ENCODE results near the gene ZP3.
"Not testable (repeated sequence)": the region's sequence is repeated elsewhere in the genome, so short reads cannot be mapped to it uniquely, and the experiment has no call there.

The ZP3 gene

GRCh38 chr7:76442664-76443446 lies 18.1 kb downstream of the ZP3 start:
- DNase-seq (ENCODE audit: low read depth), result not testable (repeated sequence)

- not testable (repeated sequence) for DNase-seq (ENCODE audit: low read depth)
Observed at GRCh38 chr7:76443846-76444245, 19.1 kb downstream of the ZP3 start.

DNA sequence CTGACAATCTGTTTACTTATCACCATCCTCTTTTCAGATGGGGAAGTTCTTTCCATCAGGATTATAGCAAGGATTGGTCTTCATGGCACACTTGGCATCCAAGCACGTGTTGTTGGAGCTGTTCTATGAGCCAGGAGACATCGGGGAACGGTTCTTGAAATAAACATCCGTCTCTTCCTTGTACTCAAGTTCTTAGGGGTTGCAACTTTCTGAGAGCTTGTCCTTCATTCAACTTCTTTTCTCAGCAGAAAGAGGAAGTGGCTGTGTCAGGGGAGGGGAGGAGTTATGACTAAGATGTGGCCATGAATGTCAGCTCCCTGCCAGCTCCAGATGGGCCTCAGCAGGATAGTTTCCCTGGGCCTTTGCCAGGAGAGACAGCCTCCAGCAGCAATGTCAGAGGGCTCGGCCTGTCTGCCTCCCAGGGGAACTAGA lies 20.8 kb downstream of the ZP3 start:
- DNase-seq (ENCODE audit: low read depth), result peak; percentile 87

- DNase-seq (ENCODE audit: low read depth), result not testable (repeated sequence)
Observed at GRCh38 chr7:76457017-76457416, 32.3 kb downstream of the ZP3 start.

GRCh38 chr7:76458504-76458903 lies 33.8 kb downstream of the ZP3 start:
- not testable (repeated sequence) for DNase-seq (ENCODE audit: low read depth)

DNA sequence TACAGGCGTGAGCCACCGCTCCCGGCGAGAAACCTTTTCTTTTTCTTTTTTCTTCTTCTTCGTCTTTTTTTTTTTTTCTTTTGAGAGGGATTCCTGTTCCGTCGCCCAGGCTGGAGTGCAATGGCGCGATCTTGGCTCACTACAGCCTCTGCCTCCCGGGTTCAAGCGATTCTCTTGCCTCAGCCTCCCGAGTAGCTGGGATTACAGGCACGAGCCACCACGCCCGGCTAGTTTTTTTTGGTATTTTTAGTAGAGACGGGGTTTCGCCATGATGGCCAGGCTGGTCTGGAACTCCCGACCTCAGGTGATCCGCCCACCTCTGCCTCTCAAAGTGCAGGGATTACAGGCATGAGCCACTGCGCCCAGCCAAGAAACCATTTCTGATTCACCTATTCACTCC lies 36.0 kb downstream of the ZP3 start:
- not testable (repeated sequence) for DNase-seq (ENCODE audit: low read depth)

GRCh38 chr7:76461464-76462101 lies 36.8 kb downstream of the ZP3 start, which contains the start of gene DTX2:
Gene DTX2, plus strand, starts transcription at chr7:76461709. Its CDS starts 18,801 bp downstream, at chr7:76480510.
- DNase-seq (ENCODE audit: low read depth), result not testable (repeated sequence)

GRCh38 chr7:76462271-76462882 lies 37.6 kb downstream of the ZP3 start:
- DNase-seq (ENCODE audit: low read depth), result not testable (repeated sequence)

GRCh38 chr7:76464959-76465358 lies 40.2 kb downstream of the ZP3 start:
- not testable (repeated sequence) for DNase-seq (ENCODE audit: low read depth)

DNA sequence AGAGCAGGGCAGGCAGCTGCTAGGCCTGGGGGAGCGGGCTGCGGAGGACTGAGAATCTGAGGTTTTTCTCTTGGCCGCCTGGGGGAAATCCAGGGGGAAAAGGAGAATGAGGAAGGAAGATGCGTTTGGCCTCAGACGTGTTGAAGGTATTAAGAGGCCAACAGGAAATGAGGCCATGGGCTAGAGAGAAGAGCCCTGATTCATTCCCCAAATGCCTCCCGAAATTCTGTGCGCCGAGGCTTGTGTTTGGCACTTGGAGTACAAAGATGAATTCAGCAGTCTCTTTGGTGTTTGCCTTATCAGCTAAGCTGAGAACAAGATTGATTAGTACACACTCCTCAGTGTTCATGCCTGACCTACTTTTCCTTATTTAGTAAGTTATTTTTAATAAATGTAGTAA lies 41.2 kb downstream of the ZP3 start:
- not testable (repeated sequence) for DNase-seq (ENCODE audit: low read depth)

DNA sequence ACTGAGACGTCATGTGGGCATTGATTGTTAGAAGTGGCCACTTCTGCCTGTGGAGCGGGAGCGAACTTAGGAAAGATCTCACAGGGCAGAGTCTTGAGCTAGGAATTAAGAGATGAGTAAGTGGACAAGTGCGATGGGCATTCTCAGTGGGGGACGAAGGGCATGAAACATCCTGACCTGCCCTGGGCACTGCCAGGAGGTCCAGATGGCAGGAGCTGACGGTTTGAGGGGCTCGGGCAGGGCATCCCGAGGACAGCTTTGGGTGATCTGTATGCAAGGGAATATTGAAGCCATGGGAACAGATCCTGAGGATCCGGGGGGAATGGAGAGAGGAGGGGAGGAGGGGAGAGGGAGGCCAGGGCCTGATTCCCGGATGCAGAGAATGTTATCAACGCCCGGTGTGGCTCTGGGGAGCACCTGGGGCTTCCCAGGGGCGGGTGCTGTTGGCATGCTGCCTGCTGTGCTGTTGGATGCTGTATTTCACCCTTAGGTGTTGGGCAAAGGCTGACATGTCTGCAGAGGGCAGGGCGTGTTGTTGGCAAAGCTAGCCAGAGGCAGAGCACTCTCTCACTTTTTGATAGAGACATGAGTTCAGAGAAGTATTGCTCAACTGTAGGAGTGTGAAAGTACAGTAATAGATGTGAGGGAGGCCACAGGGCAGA lies 43.1 kb downstream of the ZP3 start:
- not testable (repeated sequence) for DNase-seq (ENCODE audit: low read depth)

DNA sequence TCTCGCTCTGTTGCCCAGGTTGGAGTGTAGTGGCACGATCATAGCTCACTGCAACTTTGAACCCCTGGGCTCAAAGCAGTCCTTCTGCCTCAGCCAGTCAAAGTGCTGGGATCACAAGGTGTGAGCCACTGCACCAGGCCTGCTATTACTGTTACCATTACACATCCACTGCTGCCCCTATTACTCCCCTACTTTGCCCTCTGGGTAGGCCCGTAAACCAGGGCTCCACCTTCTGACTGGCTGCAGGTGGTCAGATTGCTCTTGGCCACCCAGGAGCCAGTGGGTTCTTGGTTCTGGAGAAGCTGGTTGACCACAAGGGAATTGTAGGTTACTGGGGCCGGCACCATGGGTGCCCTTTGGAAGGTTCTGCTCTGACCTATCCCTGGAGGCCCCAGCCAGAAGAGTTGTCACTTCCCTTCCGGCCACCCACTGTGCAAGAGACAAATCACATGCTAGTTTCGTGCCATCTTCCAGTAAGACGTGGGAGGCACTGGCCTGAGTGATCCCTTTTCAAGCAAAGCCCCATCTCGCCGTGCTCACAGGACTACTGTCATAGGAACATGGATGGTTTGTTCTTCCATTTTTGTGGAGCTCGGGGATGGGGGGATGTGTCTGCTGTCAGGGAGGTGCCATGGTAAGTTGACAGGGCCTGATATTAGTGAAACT lies 46.9 kb downstream of the ZP3 start:
- not testable (repeated sequence) for DNase-seq (ENCODE audit: low read depth)

GRCh38 chr7:76473097-76473496 lies 48.3 kb downstream of the ZP3 start:
- DNase-seq (ENCODE audit: low read depth), result not testable (repeated sequence)

- DNase-seq (ENCODE audit: low read depth), result not testable (repeated sequence)
Observed at GRCh38 chr7:76476280-76476679, 51.5 kb downstream of the ZP3 start.

GRCh38 chr7:76476742-76477474 lies 52.2 kb downstream of the ZP3 start:
- not testable (repeated sequence) for DNase-seq (ENCODE audit: low read depth)

DNA sequence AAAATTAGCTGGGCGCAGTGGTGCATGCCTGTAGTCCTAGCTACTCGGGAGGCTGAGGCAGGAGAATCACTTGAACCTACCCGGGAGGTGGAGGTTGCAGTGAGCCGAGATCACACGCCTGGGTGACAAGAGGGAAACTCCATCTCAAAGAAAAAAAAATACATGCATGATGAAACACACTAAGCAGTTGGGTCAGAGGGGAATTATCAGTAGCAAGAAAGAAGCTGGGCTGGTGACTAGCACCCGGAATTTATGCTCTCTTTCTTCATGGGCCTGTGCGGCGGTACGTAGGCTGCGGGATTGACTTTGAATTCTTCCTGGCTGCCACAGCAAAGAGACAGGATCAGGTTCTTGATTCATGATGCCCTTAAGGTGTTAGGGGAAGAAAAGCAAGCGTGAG lies 54.9 kb downstream of the ZP3 start:
- not testable (repeated sequence) for DNase-seq (ENCODE audit: low read depth)

- not testable (repeated sequence) for DNase-seq (ENCODE audit: low read depth)
Observed at GRCh38 chr7:76480403-76481253, 55.9 kb downstream of the ZP3 start.

DNA sequence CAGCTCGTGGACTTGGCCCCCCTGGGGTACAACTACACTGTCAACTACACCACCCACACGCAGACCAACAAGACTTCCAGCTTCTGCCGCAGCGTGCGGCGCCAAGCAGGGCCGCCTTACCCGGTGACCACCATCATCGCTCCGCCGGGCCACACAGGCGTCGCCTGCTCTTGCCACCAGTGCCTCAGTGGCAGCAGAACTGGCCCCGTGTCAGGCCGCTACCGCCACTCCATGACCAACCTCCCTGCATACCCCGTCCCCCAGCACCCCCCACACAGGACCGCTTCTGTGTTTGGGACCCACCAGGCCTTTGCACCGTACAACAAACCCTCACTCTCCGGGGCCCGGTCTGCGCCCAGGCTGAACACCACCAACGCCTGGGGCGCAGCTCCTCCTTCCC lies 57.9 kb downstream of the ZP3 start:
- DNase-seq (ENCODE audit: low read depth), result not testable (repeated sequence)

GRCh38 chr7:76483081-76483480 lies 58.3 kb downstream of the ZP3 start:
- not testable (repeated sequence) for DNase-seq (ENCODE audit: low read depth)

DNA sequence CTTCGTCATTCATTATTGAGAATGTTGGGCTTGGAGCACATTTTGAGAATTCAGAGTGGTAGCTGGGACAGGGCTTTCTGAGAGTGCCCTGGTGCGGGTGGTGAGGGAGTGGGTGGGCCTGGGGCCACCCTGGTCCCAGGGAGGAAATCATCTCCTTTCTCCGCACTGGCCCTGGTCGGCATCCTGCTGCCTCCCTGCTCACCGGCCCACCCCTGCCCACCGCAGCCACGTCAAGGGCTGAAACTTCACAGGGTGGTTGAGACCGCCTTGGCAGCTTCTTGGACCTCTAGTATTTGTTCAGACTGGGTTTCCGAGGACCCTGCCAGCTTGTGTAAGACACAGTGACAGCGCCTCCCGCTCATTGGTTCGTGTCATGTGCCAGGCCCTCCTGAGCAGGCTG lies 59.7 kb downstream of the ZP3 start:
- not testable (repeated sequence) for DNase-seq (ENCODE audit: low read depth)

Data from fibroblast of gingiva (primary cell).